HepG2 (cell line): ENCODE results near the gene C1QC. TPM values are rescaled to one million over a fixed set of nuclear protein-coding genes. Genes with fewer than 3 reads are reported as not detected.

Experiments
- ATAC-seq: fragments of 200-7000 bp; cut with Tn5 transposase; 3 replicates; pipeline ENCODE4 v1.9.1; 2020; ENCODE audit warnings: mild to moderate bottlenecking, moderate library complexity
- BruUV-seq: library from RNA; stranded (reverse); fragments of 400-500 nt; replicated peaks from 2 replicates; lab custom pipeline; 2021; lab: Mats Ljungman, UMichigan
- CTCF ChIA-PET: fragments of 300-600 bp; formaldehyde crosslinking; extraction: SDS; loops from one replicate; lab custom pipeline; 2021; ENCODE audit warnings: low total read pairs, inconsistent platforms, low intra/inter-chr PET ratio; lab: Yijun Ruan, JAX
- POLR2A ChIA-PET: fragments of 350-600 bp; sonication (Branson Sonifier 250); formaldehyde crosslinking; loops from one replicate; lab custom pipeline; 2020; ENCODE audit warnings: antibody characterized with exemption, inconsistent platforms; lab: Yijun Ruan, JAX
- DNase-seq: peaks from one replicate; pipeline ENCODE4 v3.0.0-alpha.2; 2015; ENCODE audit warnings: low spot score
- FAIRE-seq: peaks from 3 replicates; lab custom pipeline; 2011; peaks lifted over from hg19 to GRCh38; lab: Jason Lieb, UNC
- H2AFZ ChIP-seq: one replicate; pipeline ENCODE4 v1.6.1; 2011; ENCODE audit warnings: low read length, inconsistent platforms
- H3K27ac ChIP-seq: fragments of 300-600 bp; 3 replicates; pipeline ENCODE4 v1.8.0; 2011; ENCODE audit warnings: mixed run types, mild to moderate bottlenecking, mixed read lengths, low read length, inconsistent platforms; ENCODE audit not compliant: insufficient read depth; ENCODE audit errors: extremely low read length
- H3K27me3 ChIP-seq, 2 experiments: fragments of 200-600 bp in 1 of 2; 2 replicates in 1 of 2; 3 replicates in 1 of 2; pipeline versions ENCODE4 v1.6.0 to v1.8.0; 2011; ENCODE audit warnings: low read length in 2 of 2, mild to moderate bottlenecking in 2 of 2, moderate library complexity in 2 of 2, inconsistent platforms in 1 of 2; ENCODE audit not compliant: insufficient read depth in 2 of 2, control insufficient read depth in 1 of 2
- H3K36me3 ChIP-seq, 2 experiments: fragments of 200-600 bp in 1 of 2; replicated peaks in 1 of 2; 2 replicates in 1 of 2; 3 replicates in 1 of 2; pipeline versions ENCODE4 v1.5.1 to v1.8.0; 2011; ENCODE audit warnings: low read length in 2 of 2, inconsistent platforms in 1 of 2; ENCODE audit not compliant: insufficient read depth in 2 of 2, control insufficient read depth in 1 of 2
- H3K4me1 ChIP-seq: 2 replicates; pipeline ENCODE4 v1.5.1; 2012; ENCODE audit warnings: low read length, inconsistent platforms; ENCODE audit not compliant: insufficient read depth
- H3K4me2 ChIP-seq: 2 replicates; pipeline ENCODE4 v1.6.0; 2011; ENCODE audit warnings: low read depth, low read length, inconsistent platforms
- H3K4me3 ChIP-seq, 3 experiments: fragments of 200-600 bp in 1 of 3; sonication (generic), shearing (Covaris generic) in 1 of 3; replicated peaks in 1 of 3; 2 replicates each; pipeline ENCODE4 v1.5.1; 2011 to 2016; ENCODE audit warnings: low read length in 3 of 3, inconsistent platforms in 2 of 3, low read depth in 2 of 3, mild to moderate bottlenecking in 2 of 3, control low read depth in 1 of 3, mixed read lengths in 1 of 3; ENCODE audit not compliant: insufficient read depth in 1 of 3
- H3K79me2 ChIP-seq: one replicate; pipeline ENCODE4 v1.6.1; 2011; ENCODE audit warnings: low read length, inconsistent platforms; ENCODE audit not compliant: insufficient read depth
- H3K9ac ChIP-seq: 2 replicates; pipeline ENCODE4 v1.6.0; 2011; ENCODE audit warnings: mild to moderate bottlenecking, low read depth, low read length, inconsistent platforms; ENCODE audit not compliant: insufficient read depth
- H3K9me3 ChIP-seq: 2 replicates; pipeline ENCODE4 v1.5.1; 2012; ENCODE audit warnings: mild to moderate bottlenecking, low read length
- H4K20me1 ChIP-seq: 2 replicates; pipeline ENCODE4 v1.6.0; 2011; ENCODE audit warnings: inconsistent platforms, mild to moderate bottlenecking, low read length, moderate library complexity; ENCODE audit not compliant: insufficient read depth
- HOXD1 ChIP-seq: sonication (generic); formaldehyde crosslinking; IDR thresholded peaks from 2 replicates; pipeline ENCODE4 v1.5.0; 2020; ENCODE audit warnings: missing genetic modification reagents
- KDM4B ChIP-seq: sonication (generic); formaldehyde crosslinking; IDR thresholded peaks from 2 replicates; pipeline ENCODE4 v1.4.0; 2020; ENCODE audit warnings: missing genetic modification reagents
- RBAK ChIP-seq: sonication (generic); formaldehyde crosslinking; IDR thresholded peaks from 2 replicates; pipeline ENCODE4 v1.5.1; 2020; ENCODE audit warnings: mild to moderate bottlenecking, missing genetic modification reagents
- XBP1 ChIP-seq: sonication (generic); formaldehyde crosslinking; IDR thresholded peaks from 2 replicates; pipeline ENCODE4 v1.5.0; 2020; ENCODE audit warnings: missing genetic modification reagents
- XRCC5 ChIP-seq: fragments of 200-400 bp; formaldehyde crosslinking; optimal IDR thresholded peaks from 2 replicates; pipeline ENCODE3; 2017; ENCODE audit warnings: mild to moderate bottlenecking, low read length
- ZFP41 ChIP-seq: sonication (generic); formaldehyde crosslinking; IDR thresholded peaks from 2 replicates; pipeline ENCODE4 v1.4.0; 2020; ENCODE audit warnings: mild to moderate bottlenecking, missing genetic modification reagents, borderline replicate concordance
- ZNF235 ChIP-seq: sonication (generic); formaldehyde crosslinking; IDR thresholded peaks from 2 replicates; pipeline ENCODE4 v1.8.1; 2023; ENCODE audit warnings: mild to moderate bottlenecking, missing genetic modification reagents, borderline replicate concordance
- ZNF577 ChIP-seq: sonication (generic); formaldehyde crosslinking; IDR thresholded peaks from 2 replicates; pipeline ENCODE4 v1.4.0; 2020; ENCODE audit warnings: mild to moderate bottlenecking, low read depth, missing genetic modification reagents, borderline replicate concordance
- ZNF720 ChIP-seq: sonication (generic); formaldehyde crosslinking; IDR thresholded peaks from 2 replicates; pipeline ENCODE4 v1.4.0; 2020; ENCODE audit warnings: missing genetic modification reagents
- ZNF749 ChIP-seq: sonication (generic); formaldehyde crosslinking; IDR thresholded peaks from 2 replicates; pipeline ENCODE4 v1.8.0; 2022; ENCODE audit warnings: mild to moderate bottlenecking, missing genetic modification reagents, moderate library complexity, borderline replicate concordance
- WGBS: methylation state at CpG from one replicate; pipeline ENCODE4 v1.1.6; 2017; ENCODE audit warnings: low lambda C conversion rate; 5-methylcytosine and 5-hydroxymethylcytosine counted together
- in situ Hi-C: cut with HindIII; loops from 2 replicates; pipeline ENCODE4 v1.10.0; 2017; ENCODE audit warnings: low pct_unique_long_range_greater_than_20kb; ENCODE audit not compliant: extremely low pct_ligation_motif_present
- intact Hi-C: fragments of 100-400 bp; cut with micrococcal nuclease; formaldehyde crosslinking; loops from one replicate; pipeline ENCODE4 v1.10.0; 2022; ENCODE audit not compliant: unreplicated experiment
- polyA plus RNA-seq, 8 experiments: library from polyadenylated mRNA; depleted of rRNA in 3 of 8; stranded (reverse) in 7 of 8; unstranded in 1 of 8; fragments of >200 nt; fragmentation: Illumina TruSeq in 4 of 8; extraction: Trizol in 4 of 8; gene quantifications; 2 replicates each; pipeline versions ENCODE4 v1.2.1 to v1.2.3, GENCODE V29; 2011 to 2016; ENCODE audit warnings: low read depth in 4 of 8, missing spikeins in 1 of 8, mixed read lengths in 1 of 8; ENCODE audit not compliant: insufficient read depth in 1 of 8
- total RNA-seq, 5 experiments: library from RNA; depleted of rRNA; stranded (reverse); fragments of >200 nt; fragmentation: Illumina TruSeq; extraction: Trizol; gene quantifications; 2 replicates each; pipeline ENCODE4 v1.2.3, GENCODE V29; 2016; ENCODE audit warnings: low read depth in 1 of 5
- TF ChIP-seq, protein P1 (sequence below): sonication (generic); formaldehyde crosslinking; IDR thresholded peaks from 2 replicates; pipeline ENCODE4 v1.4.0; 2020; ENCODE audit warnings: missing genetic modification reagents
- TF ChIP-seq, protein P2 (sequence below): sonication (generic); formaldehyde crosslinking; IDR thresholded peaks from 2 replicates; pipeline ENCODE4 v1.9.0; 2021; ENCODE audit warnings: missing genetic modification reagents, borderline replicate concordance

Gene C1QC
- total and polyA plus RNA-seq, 2 of the 13 experiments (the other 11 are each of a cell fraction or from before 2014, with no cell fraction given), result not detected

DNA sequence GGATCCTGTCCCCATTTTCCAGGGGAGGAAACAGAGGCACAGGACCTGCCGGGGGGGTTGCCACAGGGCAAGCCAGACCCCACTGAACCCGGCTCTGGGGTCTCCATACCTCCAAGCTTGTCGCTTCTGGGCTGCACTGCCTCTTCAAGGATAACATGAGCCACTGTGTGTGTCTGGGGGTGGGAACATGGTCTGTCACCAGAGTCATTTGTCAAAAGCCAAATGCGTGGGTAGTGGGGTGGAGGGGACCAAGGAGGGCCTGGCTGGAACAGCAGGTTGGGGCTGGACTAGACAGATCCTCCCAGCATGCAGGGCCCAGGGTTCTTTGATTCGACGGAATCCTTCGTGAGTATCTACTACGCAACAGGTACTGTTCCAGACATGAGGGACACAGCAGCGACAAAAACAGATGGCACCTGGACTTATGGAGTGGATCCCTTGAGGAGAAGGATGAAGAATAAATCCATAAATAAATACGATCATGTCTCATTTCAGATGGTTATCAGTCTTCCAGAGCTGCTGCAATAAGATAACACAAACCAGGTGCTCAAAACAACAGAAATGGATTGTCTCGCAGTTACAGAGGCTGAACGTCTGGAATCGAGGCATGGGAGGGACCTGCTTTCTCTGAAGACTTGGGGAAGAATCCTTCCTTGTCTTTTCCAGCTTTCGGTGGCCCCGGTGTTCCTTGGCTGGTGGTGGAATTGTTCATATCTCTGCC, 38.3 kb downstream of the C1QC start:
- ChIA-PET POLR2A (no interaction called here), CTCF (no interaction called here)
- 48% methylated on average over 14 of the region's 15 CpGs for WGBS
- no peak for DNase-seq
- FAIRE-seq, result no peak
- no TSS peak for BruUV-seq
- H3K4me2 ChIP-seq, result no peak overlapping the region
- H3K27ac ChIP-seq, result no peak overlapping the region
- no peak overlapping the region for H2AFZ ChIP-seq
- no peaks in the 10 kb centered on the region for H4K20me1 ChIP-seq
- H3K4me3 ChIP-seq, result no peak overlapping the region
- H3K9me3 ChIP-seq, result no peaks in the 10 kb centered on the region
- no peak for ATAC-seq
- no peaks in the 10 kb centered on the region for H3K79me2 ChIP-seq
- peaks cover 0 to 4% of the 10 kb centered on the region in 2 experiments; a peak in 1 of 5 replicates for H3K27me3 ChIP-seq
- TF ChIP-seq, protein P1, sequence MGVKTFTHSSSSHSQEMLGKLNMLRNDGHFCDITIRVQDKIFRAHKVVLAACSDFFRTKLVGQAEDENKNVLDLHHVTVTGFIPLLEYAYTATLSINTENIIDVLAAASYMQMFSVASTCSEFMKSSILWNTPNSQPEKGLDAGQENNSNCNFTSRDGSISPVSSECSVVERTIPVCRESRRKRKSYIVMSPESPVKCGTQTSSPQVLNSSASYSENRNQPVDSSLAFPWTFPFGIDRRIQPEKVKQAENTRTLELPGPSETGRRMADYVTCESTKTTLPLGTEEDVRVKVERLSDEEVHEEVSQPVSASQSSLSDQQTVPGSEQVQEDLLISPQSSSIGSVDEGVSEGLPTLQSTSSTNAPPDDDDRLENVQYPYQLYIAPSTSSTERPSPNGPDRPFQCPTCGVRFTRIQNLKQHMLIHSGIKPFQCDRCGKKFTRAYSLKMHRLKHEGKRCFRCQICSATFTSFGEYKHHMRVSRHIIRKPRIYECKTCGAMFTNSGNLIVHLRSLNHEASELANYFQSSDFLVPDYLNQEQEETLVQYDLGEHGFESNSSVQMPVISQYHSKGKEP (CRISPR knock-in tag), result no peak
- TF ChIP-seq ZNF235 (CRISPR knock-in tag) (no peak), XBP1 (CRISPR knock-in tag) (no peak), KDM4B (CRISPR knock-in tag) (no peak)
- in situ Hi-C loops, result no loop called here
- H3K9ac ChIP-seq, result no peak overlapping the region
- intact Hi-C loops, result no loop called here
- no peaks in the 10 kb centered on the region for H3K36me3 ChIP-seq
- H3K4me1 ChIP-seq, result 0 out of 2 replicates have a peak, but pooled peaks cover 5% of the 10 kb centered on the region

DNA sequence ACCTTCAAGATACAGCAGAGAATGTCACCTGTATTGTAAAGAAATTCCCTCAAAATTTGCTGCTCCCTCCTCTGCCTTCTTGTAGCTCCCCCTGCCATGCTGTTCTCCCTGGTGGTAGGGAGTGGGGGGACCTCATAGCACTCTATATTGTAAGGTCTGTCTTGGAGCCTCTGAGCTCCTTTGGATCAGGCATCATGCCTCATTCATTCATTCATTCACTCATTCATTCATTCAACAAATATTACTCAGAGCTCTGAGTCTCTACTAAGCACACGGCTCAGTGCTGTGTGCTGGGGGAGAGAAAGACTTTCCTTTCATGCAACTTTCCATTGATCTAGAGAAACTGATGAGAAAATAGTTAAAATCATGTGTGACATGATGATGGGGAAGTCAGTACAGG, 40.1 kb downstream of the C1QC start:
- Histone ChIP-seq H3K27ac (no peak overlapping the region), H3K79me2 (no peaks in the 10 kb centered on the region), H3K27me3 (peaks cover 0 to 4% of the 10 kb centered on the region in 2 experiments; a peak in 1 of 5 replicates), H3K36me3 (no peaks in the 10 kb centered on the region), H4K20me1 (no peaks in the 10 kb centered on the region), H3K4me1 (0 out of 2 replicates have a peak, but pooled peaks cover 5% of the 10 kb centered on the region), H3K9me3 (no peaks in the 10 kb centered on the region), H3K4me3 (no peak overlapping the region), H3K9ac (no peak overlapping the region), H2AFZ (no peak overlapping the region), H3K4me2 (no peak overlapping the region)
- in situ Hi-C loops (no loop called here), intact Hi-C loops (no loop called here)
- ChIA-PET CTCF (no interaction called here), POLR2A (no interaction called here)
- WGBS, result 27% methylated on average over 1 of the region's 1 CpG
- ATAC-seq, result no peak
- no TSS peak for BruUV-seq
- FAIRE-seq, result no peak
- DNase-seq, result no peak
- TF ChIP-seq, protein P2, sequence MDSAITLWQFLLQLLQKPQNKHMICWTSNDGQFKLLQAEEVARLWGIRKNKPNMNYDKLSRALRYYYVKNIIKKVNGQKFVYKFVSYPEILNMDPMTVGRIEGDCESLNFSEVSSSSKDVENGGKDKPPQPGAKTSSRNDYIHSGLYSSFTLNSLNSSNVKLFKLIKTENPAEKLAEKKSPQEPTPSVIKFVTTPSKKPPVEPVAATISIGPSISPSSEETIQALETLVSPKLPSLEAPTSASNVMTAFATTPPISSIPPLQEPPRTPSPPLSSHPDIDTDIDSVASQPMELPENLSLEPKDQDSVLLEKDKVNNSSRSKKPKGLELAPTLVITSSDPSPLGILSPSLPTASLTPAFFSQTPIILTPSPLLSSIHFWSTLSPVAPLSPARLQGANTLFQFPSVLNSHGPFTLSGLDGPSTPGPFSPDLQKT (CRISPR knock-in tag), result no peak
- no peak for TF ChIP-seq ZNF577
- no peak for TF ChIP-seq ZFP41 (CRISPR knock-in tag)
- TF ChIP-seq RBAK (CRISPR knock-in tag), result no peak
- TF ChIP-seq ZNF749 (CRISPR knock-in tag), result no peak
- no peak for TF ChIP-seq XRCC5
- TF ChIP-seq ZNF720 (CRISPR knock-in tag), result no peak
- no peak for TF ChIP-seq HOXD1 (CRISPR knock-in tag)
